ACC112 (cell line): ENCODE results near the gene SDK1.

Experiments
- H2AFZ ChIP-seq: fragments of 200-600 bp; sonication (generic); one replicate; pipeline ENCODE4 v1.6.0; 2017; ENCODE audit warnings: antibody characterized with exemption, low read length; ENCODE audit not compliant: unreplicated experiment
- H3K27ac ChIP-seq: fragments of 200-600 bp; sonication (generic); 2 replicates; pipeline ENCODE4 v1.5.1; 2014; ENCODE audit warnings: low read depth, mild to moderate bottlenecking, antibody characterized with exemption, low read length, moderate library complexity
- H3K27me3 ChIP-seq: fragments of 200-600 bp; sonication (generic); 2 replicates; pipeline ENCODE4 v1.6.1; 2014; ENCODE audit warnings: mild to moderate bottlenecking, antibody characterized with exemption, low read length, moderate library complexity, mixed read lengths; ENCODE audit not compliant: insufficient read depth
- H3K36me3 ChIP-seq: fragments of 200-600 bp; sonication (generic); 2 replicates; pipeline ENCODE4 v1.6.1; 2016; ENCODE audit warnings: mild to moderate bottlenecking, antibody characterized with exemption, low read length, moderate library complexity, mixed read lengths; ENCODE audit not compliant: insufficient read depth
- H3K4me1 ChIP-seq: fragments of 200-600 bp; sonication (generic); one replicate; pipeline ENCODE4 v1.6.1; 2016; ENCODE audit warnings: low read length, mixed read lengths; ENCODE audit not compliant: insufficient read depth, unreplicated experiment, control insufficient read depth
- H3K4me3 ChIP-seq: fragments of 200-600 bp; sonication (generic); 2 replicates; pipeline ENCODE4 v1.5.1; 2014; ENCODE audit warnings: mild to moderate bottlenecking, low read depth, low read length
- H3K79me2 ChIP-seq: fragments of 200-600 bp; sonication (generic); one replicate; pipeline ENCODE4 v1.6.0; 2016; ENCODE audit warnings: low read length; ENCODE audit not compliant: control insufficient read depth, unreplicated experiment, insufficient read depth

Gene SDK1

DNA sequence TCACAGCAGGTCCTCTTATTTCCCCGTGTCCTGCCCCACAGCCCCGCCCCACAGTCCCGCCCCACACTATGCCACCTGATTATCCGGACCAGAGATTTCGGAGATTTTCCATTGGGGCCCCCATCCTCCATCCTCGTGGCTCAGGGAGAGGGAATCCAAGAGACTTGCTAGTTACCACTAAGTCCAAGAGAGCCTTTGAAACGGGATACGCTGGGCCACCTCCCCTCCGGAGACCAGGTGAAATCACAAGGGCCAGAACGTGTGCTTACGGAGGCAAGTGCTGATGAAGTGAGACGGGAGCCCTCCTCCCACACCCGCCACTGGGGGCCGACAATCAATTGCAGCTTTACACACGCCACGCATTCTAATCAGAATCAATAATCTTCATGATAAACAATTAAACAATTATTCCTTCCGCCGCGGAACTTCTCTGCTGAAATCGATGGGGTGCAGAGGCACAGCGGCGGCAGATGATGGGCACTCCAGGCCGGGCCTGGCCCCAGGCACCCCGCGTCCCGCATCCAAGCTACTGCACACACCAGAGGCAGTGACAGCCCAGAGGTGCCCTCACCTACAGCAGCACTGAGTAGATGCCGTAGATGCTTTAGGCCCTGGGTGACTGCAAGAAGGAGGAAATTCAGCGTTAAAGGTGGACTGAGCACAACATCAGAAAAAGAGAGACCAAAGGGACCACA lies 847.0 kb downstream of the SDK1 start:
- Histone ChIP-seq H2AFZ (no peak overlapping the region), H3K4me3 (no peak overlapping the region), H3K36me3 (no peaks in the 10 kb centered on the region), H3K4me1 (no peaks in the 10 kb centered on the region), H3K27me3 (no peaks in the 10 kb centered on the region), H3K27ac (no peak overlapping the region), H3K79me2 (no peaks in the 10 kb centered on the region)

DNA sequence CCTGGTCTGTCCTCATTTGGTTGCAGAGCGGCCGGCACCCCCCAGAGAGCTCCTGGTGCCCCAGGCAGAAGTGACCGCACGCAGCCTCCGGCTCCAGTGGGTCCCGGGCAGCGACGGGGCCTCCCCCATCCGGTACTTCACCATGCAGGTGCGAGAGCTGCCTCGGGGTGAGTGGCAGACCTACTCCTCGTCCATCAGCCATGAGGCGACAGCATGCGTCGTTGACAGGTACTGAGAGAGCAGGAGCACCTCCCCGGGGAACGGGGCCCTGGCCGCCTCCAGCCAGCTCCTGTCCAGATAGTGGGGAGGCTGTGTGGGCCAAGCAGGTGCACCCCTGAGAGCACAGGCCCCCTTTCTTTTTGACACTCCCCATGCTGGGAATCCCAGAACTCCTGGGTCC lies 848.2 kb downstream of the SDK1 start:
- Histone ChIP-seq H3K27ac (no peak overlapping the region), H3K4me1 (no peaks in the 10 kb centered on the region), H2AFZ (no peak overlapping the region), H3K36me3 (no peaks in the 10 kb centered on the region), H3K27me3 (no peaks in the 10 kb centered on the region), H3K79me2 (no peaks in the 10 kb centered on the region), H3K4me3 (no peak overlapping the region)

DNA sequence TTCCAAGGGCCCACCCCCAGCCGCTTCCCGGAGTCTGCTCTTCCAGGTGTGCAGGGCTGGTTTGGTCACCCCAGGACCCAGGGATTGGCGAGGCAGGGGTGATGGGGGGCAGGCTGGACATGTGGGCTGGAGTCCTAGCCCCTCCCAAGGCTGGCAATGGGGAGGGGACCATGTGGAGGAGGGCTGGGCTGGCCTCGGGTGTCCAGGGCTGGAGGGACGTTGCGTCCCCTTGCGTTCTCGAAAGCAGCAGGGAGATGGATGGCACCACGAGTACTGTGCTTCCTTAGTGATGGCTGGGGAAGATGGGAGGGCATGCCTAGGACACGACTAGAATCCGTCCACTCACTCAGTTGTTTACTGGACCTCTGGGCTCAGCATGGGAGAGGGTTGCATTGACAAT lies 848.6 kb downstream of the SDK1 start:
- no peaks in the 10 kb centered on the region for H3K27me3 ChIP-seq

DNA sequence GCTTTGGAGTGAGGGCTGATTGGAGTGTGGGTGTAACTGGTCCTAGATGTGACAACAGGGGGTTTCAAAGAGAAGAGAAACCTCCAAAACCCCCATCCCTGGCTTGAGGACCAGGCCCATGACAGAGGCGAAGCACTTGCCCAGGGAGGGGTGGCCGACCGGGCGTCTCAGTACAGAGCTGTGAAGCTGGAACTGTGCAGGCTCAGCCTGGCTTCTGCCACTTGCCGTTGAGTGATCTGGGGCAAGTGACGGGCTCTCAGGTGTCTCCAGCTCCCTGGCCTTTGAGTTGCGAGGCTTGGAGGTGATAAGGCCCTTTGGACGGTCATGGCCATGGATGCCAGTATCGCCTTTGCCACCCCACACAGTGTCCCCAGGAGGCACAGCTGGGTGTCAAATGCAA lies 849.7 kb downstream of the SDK1 start:
- Histone ChIP-seq H3K4me3 (no peak overlapping the region), H3K4me1 (no peaks in the 10 kb centered on the region), H2AFZ (no peak overlapping the region), H3K27me3 (no peaks in the 10 kb centered on the region), H3K79me2 (no peaks in the 10 kb centered on the region), H3K36me3 (no peaks in the 10 kb centered on the region), H3K27ac (no peak overlapping the region)

More for the DNA sequence above, 848.6 kb downstream of the SDK1 start:
- Histone ChIP-seq H3K36me3 (no peaks in the 10 kb centered on the region), H3K27ac (no peak overlapping the region), H3K79me2 (no peaks in the 10 kb centered on the region), H3K4me1 (no peaks in the 10 kb centered on the region), H3K4me3 (no peak overlapping the region), H2AFZ (no peak overlapping the region)

DNA sequence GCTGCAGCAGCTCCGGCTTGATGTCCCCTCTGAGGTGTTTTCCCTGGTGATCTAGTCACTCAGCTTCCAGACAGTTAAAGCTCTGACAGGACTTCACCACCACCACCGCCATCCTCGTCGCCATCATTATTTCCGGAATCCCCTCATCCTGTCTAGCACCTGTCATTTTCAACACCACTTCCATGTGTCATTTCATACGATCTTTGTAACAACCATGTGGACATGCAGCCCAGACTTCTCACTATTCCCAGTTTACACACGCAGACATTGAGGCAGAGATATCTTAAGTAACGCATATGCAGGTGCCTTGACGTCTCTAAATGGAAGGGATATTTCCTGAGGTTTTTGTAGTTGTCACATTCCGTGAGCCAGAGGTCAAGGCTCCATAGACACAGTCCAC lies 850.5 kb downstream of the SDK1 start:
- no peaks in the 10 kb centered on the region for H3K79me2 ChIP-seq
- H3K36me3 ChIP-seq: no peaks in the 10 kb centered on the region
- no peak overlapping the region for H3K4me3 ChIP-seq
- H3K27me3 ChIP-seq: no peaks in the 10 kb centered on the region
- H2AFZ ChIP-seq: no peak overlapping the region
- H3K27ac ChIP-seq: no peak overlapping the region
- no peaks in the 10 kb centered on the region for H3K4me1 ChIP-seq

DNA sequence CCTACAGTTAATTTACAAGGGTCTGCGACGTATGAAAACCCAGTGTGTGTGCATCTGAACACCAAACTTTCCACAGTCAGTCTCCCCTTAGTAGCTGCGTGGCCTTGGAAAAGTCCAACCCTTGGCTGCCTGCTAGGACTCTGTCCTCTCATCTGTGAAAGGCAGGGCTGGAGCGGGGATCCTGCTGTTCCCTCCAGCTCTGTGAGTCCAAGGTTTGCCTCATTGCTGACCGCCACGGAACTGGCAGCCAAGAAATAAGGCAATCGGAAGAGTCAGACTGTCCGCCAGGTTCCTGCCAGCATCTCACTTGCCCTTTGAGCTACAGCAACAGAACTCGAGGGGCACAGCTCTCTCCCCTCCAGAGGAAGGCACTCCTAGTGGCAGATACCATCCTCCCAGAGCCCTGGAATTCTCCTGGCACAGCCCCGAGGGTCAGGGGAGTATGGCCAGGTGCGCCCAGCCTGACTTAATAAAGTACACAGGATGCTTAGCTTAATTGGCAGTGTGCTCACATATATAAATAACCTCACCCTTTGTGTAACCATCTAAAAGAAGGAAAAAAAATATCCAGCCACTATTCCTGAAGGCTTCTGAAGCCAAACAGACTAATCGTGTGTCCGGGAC lies 851.0 kb downstream of the SDK1 start:
- Histone ChIP-seq H2AFZ (no peak overlapping the region), H3K36me3 (no peaks in the 10 kb centered on the region), H3K79me2 (no peaks in the 10 kb centered on the region), H3K4me1 (no peaks in the 10 kb centered on the region), H3K4me3 (no peak overlapping the region), H3K27ac (no peak overlapping the region), H3K27me3 (no peaks in the 10 kb centered on the region)

DNA sequence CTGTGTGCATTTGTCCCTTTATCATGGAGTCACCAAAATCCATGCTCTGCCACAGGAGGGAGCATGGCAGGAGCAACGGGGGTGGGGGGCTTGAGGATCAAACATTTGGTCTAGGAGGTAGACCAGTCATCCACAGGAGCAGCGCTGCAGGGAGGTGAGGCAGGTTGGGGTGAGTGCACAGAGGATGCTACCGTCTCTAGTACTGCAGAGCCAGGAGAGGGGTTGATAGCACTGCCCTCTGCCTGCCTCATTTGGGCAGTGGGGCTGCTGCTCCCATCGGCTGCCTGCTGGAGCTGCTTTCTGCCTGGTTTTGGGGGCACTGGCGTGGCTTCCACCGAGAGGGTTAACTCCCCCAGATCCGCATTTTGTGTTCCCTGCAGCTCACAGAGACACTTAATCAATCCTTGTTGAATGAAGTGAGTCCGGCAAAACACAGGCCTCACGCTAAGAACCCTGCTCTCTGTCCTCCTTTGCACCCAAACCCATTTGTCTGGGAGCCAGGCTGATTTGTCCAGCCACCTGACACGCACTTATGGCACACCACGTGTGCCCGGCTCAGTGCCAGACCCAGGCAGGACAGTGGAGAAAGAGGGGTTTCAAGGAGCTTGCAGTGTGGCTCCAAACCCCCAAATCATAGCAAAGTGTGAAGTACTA lies 854.0 kb downstream of the SDK1 start:
- Histone ChIP-seq H3K4me1 (no peaks in the 10 kb centered on the region), H2AFZ (no peak overlapping the region), H3K36me3 (no peaks in the 10 kb centered on the region), H3K4me3 (no peak overlapping the region), H3K27ac (no peak overlapping the region), H3K27me3 (no peaks in the 10 kb centered on the region), H3K79me2 (no peaks in the 10 kb centered on the region)

DNA sequence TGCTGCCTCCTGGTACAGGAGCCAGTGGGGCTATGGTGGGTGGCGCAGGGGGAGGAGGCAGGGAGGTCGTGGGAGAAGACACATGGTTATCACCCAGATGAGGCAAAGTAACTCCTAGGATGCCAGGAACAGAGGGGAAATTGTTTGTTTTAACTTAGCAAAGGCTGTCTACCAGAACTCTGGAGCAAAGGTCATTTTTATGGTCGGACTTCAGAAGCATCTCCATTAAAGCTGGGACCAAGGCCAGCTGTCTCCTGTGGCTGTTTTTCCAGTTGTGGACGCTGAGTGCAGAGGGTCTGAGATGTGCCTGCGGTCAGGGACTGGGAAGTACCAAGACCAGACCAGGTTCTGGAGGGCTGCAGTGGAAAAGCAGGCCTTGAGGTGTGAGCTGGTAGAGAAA lies 855.1 kb downstream of the SDK1 start:
- H3K27me3 ChIP-seq: no peaks in the 10 kb centered on the region
- no peak overlapping the region for H3K27ac ChIP-seq
- no peak overlapping the region for H2AFZ ChIP-seq
- no peaks in the 10 kb centered on the region for H3K4me1 ChIP-seq
- H3K79me2 ChIP-seq: no peaks in the 10 kb centered on the region
- no peak overlapping the region for H3K4me3 ChIP-seq
- H3K36me3 ChIP-seq: no peaks in the 10 kb centered on the region

DNA sequence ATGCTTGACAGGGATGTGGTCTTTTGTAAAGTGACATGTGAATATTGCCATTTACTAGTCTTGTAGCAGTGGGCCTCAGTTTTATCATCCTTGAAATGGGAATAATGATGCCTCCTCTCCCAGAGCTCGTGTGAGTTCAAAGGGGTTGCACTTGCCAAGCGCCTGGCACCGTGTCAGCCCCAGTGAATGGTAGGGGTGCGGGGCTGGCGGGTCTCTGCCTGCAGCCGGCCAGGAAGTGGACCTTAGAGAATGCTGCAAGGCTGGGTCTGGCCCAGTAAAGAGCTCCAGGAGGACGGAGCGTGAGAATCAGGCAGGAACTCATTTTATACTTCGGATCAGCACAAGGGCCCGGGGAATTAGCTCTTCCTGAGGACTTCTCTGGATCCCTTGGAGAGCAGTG lies 856.6 kb downstream of the SDK1 start:
- Histone ChIP-seq H3K79me2 (no peaks in the 10 kb centered on the region), H3K27ac (no peak overlapping the region), H3K4me1 (no peaks in the 10 kb centered on the region), H2AFZ (no peak overlapping the region), H3K27me3 (no peaks in the 10 kb centered on the region), H3K36me3 (no peaks in the 10 kb centered on the region), H3K4me3 (no peak overlapping the region)

DNA sequence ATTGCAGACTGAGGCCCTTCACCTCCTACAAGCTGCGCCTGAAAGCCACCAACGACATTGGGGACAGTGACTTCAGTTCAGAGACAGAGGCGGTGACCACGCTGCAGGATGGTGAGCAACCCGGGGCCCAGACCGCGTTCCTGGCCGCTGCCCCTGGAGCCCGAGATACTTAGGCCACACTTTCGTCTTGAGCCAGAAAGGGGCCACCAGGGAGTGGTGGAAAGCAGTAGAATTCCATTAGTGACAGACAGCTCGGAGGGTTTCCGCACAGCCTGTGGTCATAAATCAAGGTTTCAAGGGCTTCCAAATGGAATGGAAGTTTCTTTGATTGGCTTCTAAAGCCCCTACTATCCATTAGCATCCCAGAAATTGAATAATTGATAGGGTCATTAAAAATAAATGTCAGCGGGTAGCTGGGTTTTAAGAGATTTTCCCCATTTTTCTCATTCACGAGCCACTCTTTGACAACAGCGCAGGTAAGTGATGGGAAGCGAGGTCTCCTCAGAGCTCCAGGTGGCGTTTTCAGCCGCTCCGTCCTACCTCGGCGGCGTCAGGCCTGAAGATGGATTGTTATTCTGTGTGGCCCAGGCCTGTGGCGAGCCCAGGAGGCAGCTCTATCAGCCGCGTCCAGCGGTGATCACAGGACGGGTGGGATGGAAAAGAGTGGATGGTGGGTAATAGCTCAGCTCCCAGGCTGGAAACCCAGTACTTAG lies 857.5 kb downstream of the SDK1 start:
- Histone ChIP-seq H3K27ac (no peak overlapping the region), H3K79me2 (no peaks in the 10 kb centered on the region), H3K36me3 (no peaks in the 10 kb centered on the region), H3K4me3 (no peak overlapping the region), H3K27me3 (no peaks in the 10 kb centered on the region), H2AFZ (no peak overlapping the region), H3K4me1 (no peaks in the 10 kb centered on the region)
